Parathyroid adenoma (tissue), 2 donors: Measurements from ENCODE around the gene CDH20.

Experiments used
- H2AFZ ChIP-seq: fragments of 300-600 bp; sonication (generic); one replicate; pipeline ENCODE4 v1.7.0; 2017; ENCODE audit warnings: antibody characterized with exemption, mild to moderate bottlenecking
- H3K27ac ChIP-seq: fragments of 300-600 bp; sonication (generic); one replicate; pipeline ENCODE4 v1.7.0; 2017
- H3K27me3 ChIP-seq: fragments of 300-600 bp; sonication (generic); one replicate; pipeline ENCODE4 v1.7.0; 2017; ENCODE audit warnings: low read length; ENCODE audit not compliant: control insufficient read depth, insufficient read depth
- H3K36me3 ChIP-seq: fragments of 300-600 bp; sonication (generic); one replicate; pipeline ENCODE4 v1.7.0; 2017; ENCODE audit warnings: low read length; ENCODE audit not compliant: control insufficient read depth, insufficient read depth
- H3K4me1 ChIP-seq: fragments of 300-600 bp; sonication (generic); one replicate; pipeline ENCODE4 v1.7.0; 2017; ENCODE audit warnings: control low read depth
- H3K4me2 ChIP-seq: fragments of 300-600 bp; sonication (generic); one replicate; pipeline ENCODE4 v1.7.0; 2017; ENCODE audit warnings: low read length
- H3K4me3 ChIP-seq: fragments of 300-600 bp; sonication (generic); one replicate; pipeline ENCODE4 v1.7.0; 2017; ENCODE audit warnings: low read depth, low read length
- H3K79me2 ChIP-seq: fragments of 300-600 bp; sonication (generic); one replicate; pipeline ENCODE4 v1.7.0; 2017; ENCODE audit warnings: control low read depth
- H3K9ac ChIP-seq: fragments of 300-600 bp; sonication (generic); one replicate; pipeline ENCODE4 v1.7.0; 2017; ENCODE audit warnings: mild to moderate bottlenecking
- H3K9me3 ChIP-seq: fragments of 300-600 bp; sonication (generic); one replicate; pipeline ENCODE4 v1.7.0; 2017; ENCODE audit warnings: low read length; ENCODE audit not compliant: control insufficient read depth
- CTCF ChIP-seq: fragments of 300-600 bp; sonication (generic); IDR thresholded peaks from one replicate; pipeline ENCODE4 v1.7.0; 2017; ENCODE audit warnings: antibody characterized with exemption, mild to moderate bottlenecking
- donor health status: primary hyperparathyroidism.

Gene CDH20

GRCh38 chr18:61531891-61532290 is 198.7 kb downstream of the CDH20 start:
- Histone ChIP-seq H3K9me3 (no peaks in the 10 kb centered on the region), H3K27me3 (no peaks in the 10 kb centered on the region), H3K4me1 (no peaks in the 10 kb centered on the region), H3K9ac (no peak overlapping the region), H3K4me3 (no peak overlapping the region), H3K36me3 (no peaks in the 10 kb centered on the region), H2AFZ (no peak overlapping the region), H3K79me2 (no peaks in the 10 kb centered on the region), H3K27ac (no peak overlapping the region), H3K4me2 (no peak overlapping the region)
- TF ChIP-seq CTCF: no peak

- H3K36me3 ChIP-seq: no peaks in the 10 kb centered on the region
- TF ChIP-seq CTCF: no peak
- H3K9me3 ChIP-seq: no peaks in the 10 kb centered on the region
- H2AFZ ChIP-seq: no peak overlapping the region
- no peak overlapping the region for H3K9ac ChIP-seq
- no peaks in the 10 kb centered on the region for H3K4me1 ChIP-seq
- H3K79me2 ChIP-seq: no peaks in the 10 kb centered on the region
- H3K4me2 ChIP-seq: no peak overlapping the region
- H3K27ac ChIP-seq: no peak overlapping the region
- H3K27me3 ChIP-seq: no peaks in the 10 kb centered on the region
- H3K4me3 ChIP-seq: no peak overlapping the region
Measured at GRCh38 chr18:61535401-61535800, 202.2 kb downstream of the CDH20 start.

- H3K79me2 ChIP-seq: no peaks in the 10 kb centered on the region
- TF ChIP-seq CTCF: no peak
- peak overlapping the region; percentile 31 for H3K4me2 ChIP-seq
- H2AFZ ChIP-seq: peak overlapping the region; percentile 26
- H3K4me1 ChIP-seq: no peaks in the 10 kb centered on the region
- H3K9me3 ChIP-seq: no peaks in the 10 kb centered on the region
- H3K9ac ChIP-seq: no peak overlapping the region
- H3K4me3 ChIP-seq: peak overlapping the region; percentile 14
- no peaks in the 10 kb centered on the region for H3K27me3 ChIP-seq
- no peaks in the 10 kb centered on the region for H3K36me3 ChIP-seq
- H3K27ac ChIP-seq: no peak overlapping the region
Measured at GRCh38 chr18:61541673-61542072, 208.4 kb downstream of the CDH20 start.

- H3K4me1 ChIP-seq: no peaks in the 10 kb centered on the region
- H2AFZ ChIP-seq: no peak overlapping the region
- no peak overlapping the region for H3K4me2 ChIP-seq
- no peak overlapping the region for H3K27ac ChIP-seq
- no peaks in the 10 kb centered on the region for H3K27me3 ChIP-seq
- H3K36me3 ChIP-seq: no peaks in the 10 kb centered on the region
- no peak overlapping the region for H3K9ac ChIP-seq
- no peak overlapping the region for H3K4me3 ChIP-seq
- TF ChIP-seq CTCF: no peak
- no peaks in the 10 kb centered on the region for H3K79me2 ChIP-seq
- H3K9me3 ChIP-seq: no peaks in the 10 kb centered on the region
Measured at GRCh38 chr18:61542596-61542995, 209.4 kb downstream of the CDH20 start.

- H2AFZ ChIP-seq: no peak overlapping the region
- no peak for TF ChIP-seq CTCF
- H3K4me1 ChIP-seq: no peaks in the 10 kb centered on the region
- no peak overlapping the region for H3K4me3 ChIP-seq
- H3K4me2 ChIP-seq: no peak overlapping the region
- H3K9me3 ChIP-seq: no peaks in the 10 kb centered on the region
- no peaks in the 10 kb centered on the region for H3K79me2 ChIP-seq
- no peaks in the 10 kb centered on the region for H3K36me3 ChIP-seq
- no peak overlapping the region for H3K9ac ChIP-seq
- H3K27ac ChIP-seq: no peak overlapping the region
- no peaks in the 10 kb centered on the region for H3K27me3 ChIP-seq
Measured at GRCh38 chr18:61543518-61543917, 210.3 kb downstream of the CDH20 start.
